Right atrium auricular region (tissue), 2 donors: ENCODE measurements around the gene CCDC82. TPM values are rescaled to one million over a fixed set of nuclear protein-coding genes. Genes with fewer than 3 reads are reported as not detected.
A peak's percentile ranks its signal among the peaks of the same experiment; 100 is the strongest.

Experiments
- DNase-seq: peaks from one replicate; pipeline ENCODE4 v3.0.0-alpha.2; 2019; ENCODE audit warnings: low spot score
- H3K27ac ChIP-seq, 2 donors: fragments of 200-600 bp; sonication (generic); 1 replicate in 1 of 2; 2 replicates in 1 of 2; pipeline ENCODE4 v1.5.1; 2016 to 2019
- H3K27me3 ChIP-seq, 2 donors: fragments of 200-600 bp; sonication (generic); one replicate each; pipeline versions ENCODE4 v1.5.1 to v1.6.0; 2017 to 2019
- H3K36me3 ChIP-seq: fragments of 200-600 bp; sonication (generic); one replicate; pipeline ENCODE4 v1.5.1; 2016
- H3K4me1 ChIP-seq, 2 donors: fragments of 200-600 bp; sonication (generic); one replicate each; pipeline versions ENCODE4 v1.5.1 to v1.6.0; 2017 to 2019
- H3K4me3 ChIP-seq, 2 donors: fragments of 200-600 bp; sonication (generic); 1 replicate in 1 of 2; 2 replicates in 1 of 2; pipeline ENCODE4 v1.5.1; 2017 to 2019; ENCODE audit warnings: mild to moderate bottlenecking in 1 of 2, moderate library complexity in 1 of 2
- H3K9me3 ChIP-seq, 2 donors: fragments of 200-600 bp; sonication (generic); one replicate each; pipeline ENCODE4 v1.5.1; 2019
- CTCF ChIP-seq, 2 donors: fragments of 200-600 bp; sonication (generic); IDR thresholded peaks; one replicate each; pipeline ENCODE4 v1.5.1; 2019; ENCODE audit warnings: antibody characterized with exemption in 2 of 2
- total RNA-seq, 2 donors: library from RNA; depleted of rRNA; stranded (reverse); fragments of >200 nt; gene quantifications; one replicate each; pipeline ENCODE4 v1.1.0, GENCODE V29; 2016

The CCDC82 gene
- total RNA-seq, 2 donors from 2014 or later = 9.6 to 11.9 TPM

GRCh38 chr11:96322775-96323641 is 66.7 kb downstream of the CCDC82 start:
- H3K9me3 ChIP-seq = no peaks in the 10 kb centered on the region
- H3K36me3 ChIP-seq = no peaks in the 10 kb centered on the region
- DNase-seq = no peak
- peaks cover 0 to 61% of the 10 kb centered on the region in 2 donors for H3K4me1 ChIP-seq
- no peak overlapping the region for H3K4me3 ChIP-seq
- peak overlapping the region in 1 of 2 donors; percentile 43 for H3K27ac ChIP-seq
- no peaks in the 10 kb centered on the region for H3K27me3 ChIP-seq
- TF ChIP-seq CTCF (IDR thresholded peaks at IDR 0.05) = no peak

GRCh38 chr11:96321091-96321490 is 68.6 kb downstream of the CCDC82 start:
- Histone ChIP-seq H3K27ac (peak overlapping the region in 1 of 2 donors; percentile 43), H3K27me3 (no peaks in the 10 kb centered on the region), H3K4me3 (no peak overlapping the region), H3K4me1 (peaks cover 0 to 75% of the 10 kb centered on the region in 2 donors), H3K36me3 (no peaks in the 10 kb centered on the region), H3K9me3 (no peaks in the 10 kb centered on the region)
- TF ChIP-seq CTCF (IDR thresholded peaks at IDR 0.05) = no peak
- no peak for DNase-seq

- Histone ChIP-seq H3K27me3 (no peaks in the 10 kb centered on the region), H3K27ac (peak overlapping the region in 1 of 2 donors; percentile 43), H3K4me3 (no peak overlapping the region), H3K36me3 (no peaks in the 10 kb centered on the region), H3K9me3 (no peaks in the 10 kb centered on the region), H3K4me1 (peaks cover 0 to 74% of the 10 kb centered on the region in 2 donors)
- no peak for TF ChIP-seq CTCF (IDR thresholded peaks at IDR 0.05)
- no peak for DNase-seq
Measured at GRCh38 chr11:96319898-96320656, 69.6 kb downstream of the CCDC82 start.

GRCh38 chr11:96318850-96319249 is 70.9 kb downstream of the CCDC82 start:
- Histone ChIP-seq H3K9me3 (no peaks in the 10 kb centered on the region), H3K27ac (no peak overlapping the region), H3K4me1 (peaks cover 0 to 80% of the 10 kb centered on the region in 2 donors), H3K36me3 (no peaks in the 10 kb centered on the region), H3K27me3 (no peaks in the 10 kb centered on the region), H3K4me3 (no peak overlapping the region)
- no peak for TF ChIP-seq CTCF (IDR thresholded peaks at IDR 0.05)
- DNase-seq = no peak

- Histone ChIP-seq H3K9me3 (no peaks in the 10 kb centered on the region), H3K27me3 (no peaks in the 10 kb centered on the region), H3K4me1 (peaks cover 0 to 85% of the 10 kb centered on the region in 2 donors), H3K27ac (no peak overlapping the region), H3K4me3 (no peak overlapping the region), H3K36me3 (no peaks in the 10 kb centered on the region)
- no peak for DNase-seq
- no peak for TF ChIP-seq CTCF (IDR thresholded peaks at IDR 0.05)
Measured at GRCh38 chr11:96318399-96318798, 71.3 kb downstream of the CCDC82 start.
